Erythroblast (primary cell): ENCODE data around the gene RDM1.

Experiments
- GATA1 ChIP-seq: IDR thresholded peaks from 2 replicates; pipeline ENCODE4 v1.6.1; 2011; ENCODE audit warnings: low read depth, mild to moderate bottlenecking, control low read depth, low read length, moderate library complexity
- POLR2A ChIP-seq: IDR thresholded peaks from 2 replicates; pipeline ENCODE4 v1.6.1; 2011; ENCODE audit warnings: mild to moderate bottlenecking, low read length

- no peak for TF ChIP-seq POLR2A
- no peak for TF ChIP-seq GATA1
Observed at GRCh38 chr17:35977509-35977908, 46.9 kb upstream of the RDM1 start.
